Measurements from ENCODE around the gene PUM2. TPM values are rescaled to one million over a fixed set of nuclear protein-coding genes. Genes with fewer than 3 reads are reported as not detected.
A peak's percentile ranks its signal among the peaks of the same experiment; 100 is the strongest.

PUM2 gene
- total RNA-seq, 1 experiment from 2014 or later, result 105 TPM

DNA sequence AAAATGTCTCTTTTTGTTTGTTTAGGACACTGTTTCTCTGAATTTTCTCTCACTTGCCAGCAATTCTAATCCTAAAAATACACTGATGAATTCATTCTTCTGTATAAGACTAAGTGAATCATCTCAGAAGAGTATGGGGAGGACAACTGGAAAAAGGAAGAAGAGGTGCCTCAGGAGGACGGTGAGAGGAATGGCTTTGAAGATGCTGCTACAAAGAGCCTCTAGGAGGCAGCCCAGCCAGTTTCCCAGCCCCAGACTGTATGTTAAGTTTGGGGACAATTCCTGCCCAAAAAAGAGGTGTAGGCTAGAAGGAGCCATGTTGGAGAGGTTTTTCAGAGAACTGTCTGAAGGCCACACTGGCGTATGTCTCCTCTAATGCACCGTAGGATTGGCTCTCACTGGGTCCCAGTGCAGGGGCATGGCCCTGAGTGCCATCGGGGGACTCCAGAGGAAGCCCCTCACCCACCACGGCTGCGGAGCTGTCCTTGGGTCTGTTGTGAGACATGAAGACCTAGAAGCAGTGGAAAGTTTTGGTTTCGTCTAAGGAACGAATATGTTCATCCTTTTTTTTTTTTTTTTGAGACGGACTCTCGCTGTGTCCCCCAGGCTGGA, 122.6 kb downstream of the PUM2 start:
- H3K4me2 ChIP-seq (ENCODE audit: low read length), result no peak overlapping the region
- no peak overlapping the region for H3K9ac ChIP-seq (ENCODE audit: low read length)
- ChIA-PET RAD21 (ENCODE audit: low non-redundant PET in 1 of 2, low total read pairs in 2 of 2, uncharacterized antibody in 2 of 2, unreplicated experiment in 2 of 2) (no interaction called here), POLR2A (no interaction called here), CTCF (no interaction called here)
- 0 out of 2 replicates have a peak, but pooled peaks cover under 1% of the 10 kb centered on the region for H3K79me2 ChIP-seq (ENCODE audit: insufficient read depth, low read length)
- H4K20me1 ChIP-seq (ENCODE audit: insufficient read depth), result no peaks in the 10 kb centered on the region
- DNase-seq (ENCODE audit: low read depth, low spot score) (no peak), ATAC-seq (no peak)
- no peak overlapping the region for H3K4me3 ChIP-seq (replicated peaks in 1 of 2; ENCODE audit: low read depth in 1 of 2, low read length in 2 of 2)
- no peak overlapping the region for H3K27ac ChIP-seq (ENCODE audit: low read depth, low read length)
- no peaks in the 10 kb centered on the region for H3K9me2 ChIP-seq (ENCODE audit: insufficient read depth)
- H2AFZ ChIP-seq (ENCODE audit: low read depth, low read length, poor library complexity, severe bottlenecking), result no peak overlapping the region
- no peaks in the 10 kb centered on the region for H3K36me3 ChIP-seq (ENCODE audit: control insufficient read depth in 1 of 2, insufficient read depth in 2 of 2, low read length in 2 of 2)
- intact Hi-C loops (cut with micrococcal nuclease), result loop anchor here (5.0 kb wide), 1 partner anchor 64 kb away; no protein-coding TSS in a partner anchor
- BruUV-seq (replicated peaks), result no TSS peak
- H3K4me1 ChIP-seq (ENCODE audit: control insufficient read depth in 1 of 2, insufficient read depth in 2 of 2, low read length in 2 of 2), result peaks cover 26 to 53% of the 10 kb centered on the region in 2 experiments
- TF ChIP-seq, protein P1, sequence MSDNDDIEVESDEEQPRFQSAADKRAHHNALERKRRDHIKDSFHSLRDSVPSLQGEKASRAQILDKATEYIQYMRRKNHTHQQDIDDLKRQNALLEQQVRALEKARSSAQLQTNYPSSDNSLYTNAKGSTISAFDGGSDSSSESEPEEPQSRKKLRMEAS (IDR thresholded peaks at IDR 0.05), result no peak
- TF ChIP-seq, protein P2, sequence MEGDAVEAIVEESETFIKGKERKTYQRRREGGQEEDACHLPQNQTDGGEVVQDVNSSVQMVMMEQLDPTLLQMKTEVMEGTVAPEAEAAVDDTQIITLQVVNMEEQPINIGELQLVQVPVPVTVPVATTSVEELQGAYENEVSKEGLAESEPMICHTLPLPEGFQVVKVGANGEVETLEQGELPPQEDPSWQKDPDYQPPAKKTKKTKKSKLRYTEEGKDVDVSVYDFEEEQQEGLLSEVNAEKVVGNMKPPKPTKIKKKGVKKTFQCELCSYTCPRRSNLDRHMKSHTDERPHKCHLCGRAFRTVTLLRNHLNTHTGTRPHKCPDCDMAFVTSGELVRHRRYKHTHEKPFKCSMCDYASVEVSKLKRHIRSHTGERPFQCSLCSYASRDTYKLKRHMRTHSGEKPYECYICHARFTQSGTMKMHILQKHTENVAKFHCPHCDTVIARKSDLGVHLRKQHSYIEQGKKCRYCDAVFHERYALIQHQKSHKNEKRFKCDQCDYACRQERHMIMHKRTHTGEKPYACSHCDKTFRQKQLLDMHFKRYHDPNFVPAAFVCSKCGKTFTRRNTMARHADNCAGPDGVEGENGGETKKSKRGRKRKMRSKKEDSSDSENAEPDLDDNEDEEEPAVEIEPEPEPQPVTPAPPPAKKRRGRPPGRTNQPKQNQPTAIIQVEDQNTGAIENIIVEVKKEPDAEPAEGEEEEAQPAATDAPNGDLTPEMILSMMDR (IDR thresholded peaks at IDR 0.05 in 2 of 3, conservative IDR thresholded peaks at IDR 0.05 in 1 of 3; ENCODE audit: borderline replicate concordance in 1 of 3, insufficient read depth in 1 of 3, low read depth in 2 of 3, low read length in 2 of 3), result peak in 1 of 3 experiments; percentile 13; a peak in 1 of 6 replicates
- no peak for TF ChIP-seq CBX3 (IDR thresholded peaks at IDR 0.05; ENCODE audit: low read depth)
- H3K27me3 ChIP-seq (ENCODE audit: insufficient read depth, low read length), result no peaks in the 10 kb centered on the region
- no peaks in the 10 kb centered on the region for H3K9me3 ChIP-seq (ENCODE audit: control insufficient read depth in 1 of 2, insufficient read depth in 1 of 2, low read depth in 1 of 2, low read length in 2 of 2)

DNA sequence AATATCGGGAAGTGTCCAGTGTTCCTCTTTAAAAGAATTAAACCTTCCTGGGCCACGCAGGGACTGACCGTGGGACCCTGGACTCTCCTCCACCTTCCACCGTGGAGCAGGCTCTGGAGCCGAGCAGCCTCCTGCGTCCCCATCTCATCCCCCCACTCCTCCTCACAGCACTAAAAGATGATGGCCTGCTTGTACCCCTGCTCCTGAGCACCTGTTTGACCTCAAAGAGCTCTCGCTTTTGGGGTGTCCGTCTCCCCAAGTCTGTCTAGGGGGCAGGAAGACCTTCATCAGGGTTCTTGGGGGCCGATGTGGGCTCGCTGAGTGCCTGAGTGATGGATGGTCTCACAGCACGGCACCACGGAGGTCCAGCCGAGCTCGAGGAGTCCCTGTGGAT, 124.5 kb downstream of the PUM2 start:
- Histone ChIP-seq H3K4me3 (replicated peaks in 1 of 2; ENCODE audit: low read depth in 1 of 2, low read length in 2 of 2) (no peak overlapping the region), H3K27ac (ENCODE audit: low read depth, low read length) (no peak overlapping the region), H3K36me3 (ENCODE audit: control insufficient read depth in 1 of 2, insufficient read depth in 2 of 2, low read length in 2 of 2) (no peaks in the 10 kb centered on the region), H3K27me3 (ENCODE audit: insufficient read depth, low read length) (no peaks in the 10 kb centered on the region), H3K79me2 (ENCODE audit: insufficient read depth, low read length) (peaks cover 15% of the 10 kb centered on the region; the same call in 1 of the 2 replicates), H4K20me1 (ENCODE audit: insufficient read depth) (no peaks in the 10 kb centered on the region), H3K9ac (ENCODE audit: low read length) (no peak overlapping the region), H3K4me1 (ENCODE audit: control insufficient read depth in 1 of 2, insufficient read depth in 2 of 2, low read length in 2 of 2) (peaks cover 23 to 53% of the 10 kb centered on the region in 2 experiments), H2AFZ (ENCODE audit: low read depth, low read length, poor library complexity, severe bottlenecking) (no peak overlapping the region), H3K9me3 (ENCODE audit: control insufficient read depth in 1 of 2, insufficient read depth in 1 of 2, low read depth in 1 of 2, low read length in 2 of 2) (no peaks in the 10 kb centered on the region), H3K4me2 (ENCODE audit: low read length) (peak overlapping the region; percentile 93; the same call in 1 of the 2 replicates), H3K9me2 (ENCODE audit: insufficient read depth) (no peaks in the 10 kb centered on the region)
- ATAC-seq (no peak), DNase-seq (ENCODE audit: low read depth, low spot score) (no peak)
- ChIA-PET RAD21 (ENCODE audit: low non-redundant PET in 1 of 2, low total read pairs in 2 of 2, uncharacterized antibody in 2 of 2, unreplicated experiment in 2 of 2) (no interaction called here), CTCF (interaction anchor here (1.0 to 2.4 kb wide), 7 partner anchors 9 to 216 kb away, joined by 3 to 26 read pairs (median 6); no protein-coding TSS in a partner anchor), POLR2A (no interaction called here)
- intact Hi-C loops (cut with micrococcal nuclease), result loop anchor here (5.0 kb wide), 1 partner anchor 66 kb away; no protein-coding TSS in a partner anchor
- no TSS peak for BruUV-seq (replicated peaks)
- no peak for TF ChIP-seq ZFX (IDR thresholded peaks at IDR 0.05)
- TF ChIP-seq, protein P3, sequence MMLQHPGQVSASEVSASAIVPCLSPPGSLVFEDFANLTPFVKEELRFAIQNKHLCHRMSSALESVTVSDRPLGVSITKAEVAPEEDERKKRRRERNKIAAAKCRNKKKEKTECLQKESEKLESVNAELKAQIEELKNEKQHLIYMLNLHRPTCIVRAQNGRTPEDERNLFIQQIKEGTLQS (IDR thresholded peaks at IDR 0.05), result no peak
- no peak for TF ChIP-seq RAD21 (IDR thresholded peaks at IDR 0.05; ENCODE audit: low read depth)
- TF ChIP-seq TCF7L2 (IDR thresholded peaks at IDR 0.05; ENCODE audit: borderline replicate concordance, extremely low read depth, insufficient read depth, insufficient read length), result no peak
- TF ChIP-seq ELF1 (IDR thresholded peaks at IDR 0.05; ENCODE audit: borderline replicate concordance, low read depth), result no peak
- TF ChIP-seq, protein P1 (IDR thresholded peaks at IDR 0.05), result no peak
- no peak for TF ChIP-seq SRF (IDR thresholded peaks at IDR 0.05; ENCODE audit: low read depth)
- TF ChIP-seq YY1 (IDR thresholded peaks at IDR 0.05; ENCODE audit: extremely low read depth, insufficient replicate concordance, low read depth, low read length), result no peak
- TF ChIP-seq ZNF274 (IDR thresholded peaks at IDR 0.05; ENCODE audit: low read depth, low read length), result no peak
- TF ChIP-seq FOSL1 (IDR thresholded peaks at IDR 0.05; ENCODE audit: low read depth), result no peak
- TF ChIP-seq, protein P4, sequence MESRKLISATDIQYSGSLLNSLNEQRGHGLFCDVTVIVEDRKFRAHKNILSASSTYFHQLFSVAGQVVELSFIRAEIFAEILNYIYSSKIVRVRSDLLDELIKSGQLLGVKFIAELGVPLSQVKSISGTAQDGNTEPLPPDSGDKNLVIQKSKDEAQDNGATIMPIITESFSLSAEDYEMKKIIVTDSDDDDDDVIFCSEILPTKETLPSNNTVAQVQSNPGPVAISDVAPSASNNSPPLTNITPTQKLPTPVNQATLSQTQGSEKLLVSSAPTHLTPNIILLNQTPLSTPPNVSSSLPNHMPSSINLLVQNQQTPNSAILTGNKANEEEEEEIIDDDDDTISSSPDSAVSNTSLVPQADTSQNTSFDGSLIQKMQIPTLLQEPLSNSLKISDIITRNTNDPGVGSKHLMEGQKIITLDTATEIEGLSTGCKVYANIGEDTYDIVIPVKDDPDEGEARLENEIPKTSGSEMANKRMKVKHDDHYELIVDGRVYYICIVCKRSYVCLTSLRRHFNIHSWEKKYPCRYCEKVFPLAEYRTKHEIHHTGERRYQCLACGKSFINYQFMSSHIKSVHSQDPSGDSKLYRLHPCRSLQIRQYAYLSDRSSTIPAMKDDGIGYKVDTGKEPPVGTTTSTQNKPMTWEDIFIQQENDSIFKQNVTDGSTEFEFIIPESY (IDR thresholded peaks at IDR 0.05; ENCODE audit: extremely low read depth, insufficient replicate concordance, low read length), result no peak
- no peak for TF ChIP-seq JUND (IDR thresholded peaks at IDR 0.05)
- TF ChIP-seq EZH2phosphoT487 (IDR thresholded peaks at IDR 0.05; ENCODE audit: borderline replicate concordance), result no peak

All from HCT116 (cell line).